Measurements from ENCODE around the gene ALOX12B.

DNA sequence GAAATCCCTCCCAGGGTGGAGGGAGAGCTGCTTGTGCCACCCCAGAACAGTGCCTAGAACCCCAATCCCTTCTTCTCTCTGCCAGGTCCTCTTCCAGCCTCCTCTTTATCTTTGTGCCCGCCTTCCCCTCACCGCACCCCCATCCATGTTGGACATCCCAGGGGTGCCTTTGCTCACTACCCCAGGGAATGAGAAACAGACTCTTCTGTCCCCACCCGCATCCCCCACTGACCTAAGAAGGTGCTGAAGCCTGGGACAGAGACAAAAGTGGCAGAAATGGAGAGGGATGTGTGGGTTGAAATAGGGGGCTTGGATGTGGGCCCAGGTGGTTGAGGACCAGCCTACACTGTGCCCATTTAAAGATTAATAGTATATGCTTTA is 31.7 kb downstream of the ALOX12B start:
- TF ChIP-seq, protein P1, sequence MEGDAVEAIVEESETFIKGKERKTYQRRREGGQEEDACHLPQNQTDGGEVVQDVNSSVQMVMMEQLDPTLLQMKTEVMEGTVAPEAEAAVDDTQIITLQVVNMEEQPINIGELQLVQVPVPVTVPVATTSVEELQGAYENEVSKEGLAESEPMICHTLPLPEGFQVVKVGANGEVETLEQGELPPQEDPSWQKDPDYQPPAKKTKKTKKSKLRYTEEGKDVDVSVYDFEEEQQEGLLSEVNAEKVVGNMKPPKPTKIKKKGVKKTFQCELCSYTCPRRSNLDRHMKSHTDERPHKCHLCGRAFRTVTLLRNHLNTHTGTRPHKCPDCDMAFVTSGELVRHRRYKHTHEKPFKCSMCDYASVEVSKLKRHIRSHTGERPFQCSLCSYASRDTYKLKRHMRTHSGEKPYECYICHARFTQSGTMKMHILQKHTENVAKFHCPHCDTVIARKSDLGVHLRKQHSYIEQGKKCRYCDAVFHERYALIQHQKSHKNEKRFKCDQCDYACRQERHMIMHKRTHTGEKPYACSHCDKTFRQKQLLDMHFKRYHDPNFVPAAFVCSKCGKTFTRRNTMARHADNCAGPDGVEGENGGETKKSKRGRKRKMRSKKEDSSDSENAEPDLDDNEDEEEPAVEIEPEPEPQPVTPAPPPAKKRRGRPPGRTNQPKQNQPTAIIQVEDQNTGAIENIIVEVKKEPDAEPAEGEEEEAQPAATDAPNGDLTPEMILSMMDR (IDR thresholded peaks at IDR 0.05): no peak
- TF ChIP-seq POLR2A (IDR thresholded peaks at IDR 0.05) (no peak), EP300 (IDR thresholded peaks at IDR 0.05) (no peak), POLR2AphosphoS5 (IDR thresholded peaks at IDR 0.05) (no peak)

Measured in stomach (tissue), 4 donors.